Measurements from ENCODE around the gene TFAP2E. TPM values are rescaled to one million over a fixed set of nuclear protein-coding genes. Genes with fewer than 3 reads are reported as not detected.

Gene TFAP2E
- total and polyA plus RNA-seq, 11 donors: 0.12 to 0.57 (median 0.29) TPM; not detected in 3

GRCh38 chr1:35564884-35565741 is 8.0 kb upstream of the TFAP2E start:
- Histone ChIP-seq H3K27me3 (peaks cover 0 to 8% (median 0%) of the 10 kb centered on the region in 9 donors), H3K9me3 (no peaks in the 10 kb centered on the region), H3K4me3 (no peak overlapping the region), H3K4me1 (peaks cover 0 to 25% (median 11%) of the 10 kb centered on the region in 12 donors), H3K27ac (no peak overlapping the region), H3K36me3 (peaks cover 0 to 45% (median 33%) of the 10 kb centered on the region in 9 donors)
- intact Hi-C loops (cut with DNase I): loop anchor here in 9 of 10 donors (1.0 to 10.0 kb wide), 9 partner anchors 112 to 370 kb away; partner anchors contain the start of gene SFPQ (in 1 of the 9)
- WGBS, 4 donors: 85 to 91% (median 88%) methylated on average over 17 to 28 of the region's 28 CpGs
- TF ChIP-seq POLR2A (IDR thresholded peaks at IDR 0.05) (no peak), CTCF (IDR thresholded peaks at IDR 0.05) (peak in 2 of 12 donors; percentile 0)
- ATAC-seq (no peak), DNase-seq (no peak)

DNA sequence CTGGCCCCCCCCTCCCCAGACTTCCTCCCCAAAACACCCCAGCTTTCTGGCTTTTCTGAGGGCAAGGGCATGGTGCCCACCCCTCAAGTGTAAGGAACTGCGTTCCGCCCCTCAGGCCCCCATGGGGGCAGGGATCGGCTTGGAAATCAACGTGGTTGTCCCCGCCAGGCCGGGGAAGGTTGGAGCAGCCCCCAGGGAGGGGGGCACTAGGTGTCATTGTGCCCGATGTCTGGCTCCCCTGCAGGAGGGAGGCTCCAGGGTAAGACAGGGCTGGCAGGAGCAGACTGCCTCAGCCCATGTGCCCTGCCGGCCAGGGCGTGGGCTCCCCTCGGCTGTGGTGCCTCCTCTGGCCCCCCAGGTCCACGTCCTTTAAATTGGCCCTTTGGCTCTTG is 7.4 kb upstream of the TFAP2E start:
- intact Hi-C loops (cut with DNase I): loop anchor here in 8 of 10 donors (2.0 to 10.0 kb wide), 7 partner anchors 113 to 371 kb away; partner anchors contain the start of gene SFPQ (in 1 of the 8)
- peaks cover 0 to 45% (median 33%) of the 10 kb centered on the region in 9 donors for H3K36me3 ChIP-seq
- H3K4me1 ChIP-seq: peaks cover 0 to 19% (median 7%) of the 10 kb centered on the region in 12 donors
- TF ChIP-seq CTCF (IDR thresholded peaks at IDR 0.05) (no peak), POLR2A (IDR thresholded peaks at IDR 0.05) (no peak)
- peaks cover 0 to 14% (median 1%) of the 10 kb centered on the region in 9 donors for H3K27me3 ChIP-seq
- H3K27ac ChIP-seq: no peak overlapping the region
- H3K9me3 ChIP-seq: no peaks in the 10 kb centered on the region
- 87 to 93% (median 91%) methylated on average over 6 to 11 of the region's 11 CpGs for WGBS, 4 donors
- ATAC-seq: no peak
- no peak overlapping the region for H3K4me3 ChIP-seq
- no peak for DNase-seq

DNA sequence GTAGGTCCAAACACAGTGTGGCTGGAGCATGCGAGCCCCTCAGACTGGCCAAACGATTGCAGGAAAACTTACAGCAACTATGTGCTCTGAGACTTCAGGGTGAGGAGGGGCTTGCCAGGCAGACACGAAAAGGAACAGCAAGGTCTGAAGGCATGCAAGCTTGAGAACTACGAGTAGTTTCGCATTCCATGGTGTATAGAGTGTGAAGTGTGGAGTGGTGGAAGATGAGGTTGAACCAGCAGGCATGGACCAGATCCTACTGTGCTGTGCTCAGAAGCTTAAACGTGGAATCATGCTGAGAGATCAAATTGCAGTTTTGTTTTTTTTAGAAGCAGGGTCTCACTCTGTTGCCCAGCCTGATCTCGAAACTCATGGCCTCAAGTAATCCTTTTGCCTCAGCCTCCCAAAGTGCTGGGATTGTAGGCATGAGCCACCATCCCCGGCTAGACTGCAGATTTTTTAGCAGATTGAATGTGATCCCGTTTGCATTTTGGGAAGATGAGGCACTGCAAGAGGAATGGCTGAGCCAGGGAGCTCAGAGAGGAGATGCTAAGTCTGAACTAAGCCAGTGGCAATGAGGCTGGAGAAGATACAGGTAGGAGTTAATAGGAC is 5.1 kb upstream of the TFAP2E start:
- intact Hi-C loops (cut with DNase I): loop anchor here in 8 of 10 donors (2.0 to 10.0 kb wide), 8 partner anchors 116 to 373 kb away; partner anchors contain the start of gene SFPQ (in 1 of the 8)
- ATAC-seq (no peak), DNase-seq (no peak)
- 65 to 70% (median 69%) methylated on average over 9 of the region's 9 CpGs for WGBS, 4 donors
- peaks cover 0 to 14% (median 4%) of the 10 kb centered on the region in 12 donors for H3K4me1 ChIP-seq
- peaks cover 0 to 35% (median 19%) of the 10 kb centered on the region in 9 donors for H3K36me3 ChIP-seq
- no peaks in the 10 kb centered on the region for H3K9me3 ChIP-seq
- H3K4me3 ChIP-seq: no peak overlapping the region
- no peak for TF ChIP-seq CTCF (IDR thresholded peaks at IDR 0.05)
- TF ChIP-seq POLR2A (IDR thresholded peaks at IDR 0.05): no peak
- peaks cover 3 to 36% (median 18%) of the 10 kb centered on the region in 9 donors for H3K27me3 ChIP-seq
- no peak overlapping the region for H3K27ac ChIP-seq
